ENCODE data around the gene BOLA3.

The BOLA3 gene

GRCh38 chr2:74152954-74153353, 5.2 kb upstream of the BOLA3 start:
- Histone ChIP-seq H3K9me3 (ENCODE audit: low read length) (no peaks in the 10 kb centered on the region), H3K79me2 (ENCODE audit: insufficient read depth, low read length) (no peaks in the 10 kb centered on the region), H3K9ac (ENCODE audit: low read length) (no peak overlapping the region), H3K27ac (ENCODE audit: low read depth, low read length, poor library complexity, severe bottlenecking) (no peak overlapping the region), H3K4me2 (ENCODE audit: low read length) (no peak overlapping the region), H3K4me3 (ENCODE audit: low read depth, low read length, poor library complexity, severe bottlenecking) (no peak overlapping the region), H3K4me1 (ENCODE audit: insufficient read depth, low read length, severe bottlenecking) (peaks cover 26% of the 10 kb centered on the region), H2AFZ (ENCODE audit: low read length) (no peak overlapping the region), H3K36me3 (ENCODE audit: insufficient read depth, low read length) (peaks cover 71% of the 10 kb centered on the region), H4K20me1 (ENCODE audit: insufficient read depth, low read length) (no peaks in the 10 kb centered on the region), H3F3A (ENCODE audit: insufficient read depth, low read length) (peaks cover 17% of the 10 kb centered on the region), H3K27me3 (ENCODE audit: insufficient read depth, low read length) (no peaks in the 10 kb centered on the region), H3K9me2 (ENCODE audit: low read depth, low read length) (no peaks in the 10 kb centered on the region)
- TF ChIP-seq CTCF (IDR thresholded peaks at IDR 0.05; ENCODE audit: low read length) = no peak
- no peak for TF ChIP-seq EZH2 (IDR thresholded peaks at IDR 0.05; ENCODE audit: borderline replicate concordance, low read length)

GRCh38 chr2:74149570-74150319, 2.0 kb upstream of the BOLA3 start:
- Histone ChIP-seq H3K79me2 (ENCODE audit: insufficient read depth, low read length) (no peaks in the 10 kb centered on the region), H3F3A (ENCODE audit: insufficient read depth, low read length) (peaks cover 17% of the 10 kb centered on the region), H2AFZ (ENCODE audit: low read length) (no peak overlapping the region), H3K9me2 (ENCODE audit: low read depth, low read length) (no peaks in the 10 kb centered on the region), H3K4me1 (ENCODE audit: insufficient read depth, low read length, severe bottlenecking) (peaks cover 39% of the 10 kb centered on the region), H3K9ac (ENCODE audit: low read length) (no peak overlapping the region), H3K4me3 (ENCODE audit: low read depth, low read length, poor library complexity, severe bottlenecking) (no peak overlapping the region), H3K27me3 (ENCODE audit: insufficient read depth, low read length) (no peaks in the 10 kb centered on the region), H3K27ac (ENCODE audit: low read depth, low read length, poor library complexity, severe bottlenecking) (peak overlapping the region; percentile 36), H3K9me3 (ENCODE audit: low read length) (no peaks in the 10 kb centered on the region), H4K20me1 (ENCODE audit: insufficient read depth, low read length) (no peaks in the 10 kb centered on the region), H3K36me3 (ENCODE audit: insufficient read depth, low read length) (peaks cover 43% of the 10 kb centered on the region; the same call in 1 of the 2 replicates), H3K4me2 (ENCODE audit: low read length) (no peak overlapping the region; the same call in 1 of the 2 replicates)
- no peak for TF ChIP-seq CTCF (IDR thresholded peaks at IDR 0.05; ENCODE audit: low read length)
- TF ChIP-seq EZH2 (IDR thresholded peaks at IDR 0.05; ENCODE audit: borderline replicate concordance, low read length) = no peak

- H3K4me1 ChIP-seq (ENCODE audit: insufficient read depth, low read length, severe bottlenecking) = peaks cover 39% of the 10 kb centered on the region
- no peaks in the 10 kb centered on the region for H3K9me2 ChIP-seq (ENCODE audit: low read depth, low read length)
- peaks cover 37% of the 10 kb centered on the region; the same call in 1 of the 2 replicates for H3K36me3 ChIP-seq (ENCODE audit: insufficient read depth, low read length)
- no peaks in the 10 kb centered on the region for H4K20me1 ChIP-seq (ENCODE audit: insufficient read depth, low read length)
- H3K79me2 ChIP-seq (ENCODE audit: insufficient read depth, low read length) = no peaks in the 10 kb centered on the region
- no peak for TF ChIP-seq EZH2 (IDR thresholded peaks at IDR 0.05; ENCODE audit: borderline replicate concordance, low read length)
- no peak for TF ChIP-seq CTCF (IDR thresholded peaks at IDR 0.05; ENCODE audit: low read length)
- peaks cover 17% of the 10 kb centered on the region for H3F3A ChIP-seq (ENCODE audit: insufficient read depth, low read length)
- H3K9ac ChIP-seq (ENCODE audit: low read length) = peak overlapping the region; percentile 90; the same call in 1 of the 2 replicates
- peak overlapping the region; percentile 36 for H3K27ac ChIP-seq (ENCODE audit: low read depth, low read length, poor library complexity, severe bottlenecking)
- no peak overlapping the region for H2AFZ ChIP-seq (ENCODE audit: low read length)
- H3K4me3 ChIP-seq (ENCODE audit: low read depth, low read length, poor library complexity, severe bottlenecking) = peak overlapping the region; percentile 89
- H3K9me3 ChIP-seq (ENCODE audit: low read length) = no peaks in the 10 kb centered on the region
- H3K4me2 ChIP-seq (ENCODE audit: low read length) = peak overlapping the region; percentile 96
- no peaks in the 10 kb centered on the region for H3K27me3 ChIP-seq (ENCODE audit: insufficient read depth, low read length)
These were observed 1.5 kb upstream of the BOLA3 start for GRCh38 chr2:74149247-74149525.

All from OCI-LY1 (cell line).